OCI-LY3 (cell line): Measurements from ENCODE around the gene SRRM5.

Experiments
- CTCF ChIP-seq: fragments of 200-600, 300-600 bp; sonication (generic); IDR thresholded peaks from 2 replicates; pipeline ENCODE4 v1.5.1; 2014; ENCODE audit warnings: antibody characterized with exemption, low read length, low read depth
- EZH2phosphoT487 ChIP-seq: fragments of 200-600 bp; shearing (Covaris generic); IDR thresholded peaks from 2 replicates; pipeline ENCODE4 v1.6.1; 2018; ENCODE audit warnings: antibody characterized with exemption, mixed run types, low read depth

GRCh38 chr19:43634872-43635560 is 23.1 kb downstream of the SRRM5 start:
- no peak for TF ChIP-seq CTCF
- no peak for TF ChIP-seq EZH2phosphoT487
